Measurements from ENCODE around the gene THOC2.

THOC2 gene

DNA sequence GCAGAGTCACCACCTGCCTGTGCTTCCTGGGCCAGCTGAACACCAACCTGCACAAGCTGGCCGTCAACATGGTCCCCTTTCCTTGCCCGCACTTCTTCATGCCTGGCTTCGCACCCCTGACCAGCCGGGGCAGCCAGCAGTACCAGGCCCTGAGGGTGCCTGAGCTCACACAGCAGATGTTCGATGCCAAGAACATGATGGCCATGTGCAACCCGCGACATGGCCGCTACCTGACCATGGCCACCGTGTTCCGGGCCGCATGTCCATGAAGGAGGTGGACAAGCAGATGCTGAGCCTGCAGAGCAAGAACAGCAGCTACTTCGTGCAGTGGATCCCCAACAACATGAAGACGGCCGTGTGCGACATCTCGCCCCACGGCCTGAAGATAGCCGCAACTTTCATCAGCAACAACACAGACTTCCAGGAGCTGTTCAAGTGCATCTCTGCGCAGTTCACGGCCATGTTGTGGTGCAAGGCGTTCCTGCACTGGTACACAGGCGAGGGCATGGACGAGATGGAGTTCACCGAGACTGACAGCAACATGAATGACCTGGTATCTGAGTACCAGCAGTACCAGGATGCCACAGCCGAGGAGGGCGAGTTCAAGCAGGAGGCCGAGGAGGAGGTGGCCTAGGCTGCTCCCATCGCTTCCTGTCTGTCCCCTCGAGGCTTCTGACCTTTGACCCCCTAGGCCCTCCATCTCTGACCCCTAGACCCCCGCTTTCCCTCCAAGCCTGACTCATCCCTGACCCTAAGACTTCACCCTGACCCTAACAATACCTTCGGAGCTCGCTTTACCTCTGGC lies 170.3 kb downstream of the THOC2 start:
- DNase-seq: no peak

DNA sequence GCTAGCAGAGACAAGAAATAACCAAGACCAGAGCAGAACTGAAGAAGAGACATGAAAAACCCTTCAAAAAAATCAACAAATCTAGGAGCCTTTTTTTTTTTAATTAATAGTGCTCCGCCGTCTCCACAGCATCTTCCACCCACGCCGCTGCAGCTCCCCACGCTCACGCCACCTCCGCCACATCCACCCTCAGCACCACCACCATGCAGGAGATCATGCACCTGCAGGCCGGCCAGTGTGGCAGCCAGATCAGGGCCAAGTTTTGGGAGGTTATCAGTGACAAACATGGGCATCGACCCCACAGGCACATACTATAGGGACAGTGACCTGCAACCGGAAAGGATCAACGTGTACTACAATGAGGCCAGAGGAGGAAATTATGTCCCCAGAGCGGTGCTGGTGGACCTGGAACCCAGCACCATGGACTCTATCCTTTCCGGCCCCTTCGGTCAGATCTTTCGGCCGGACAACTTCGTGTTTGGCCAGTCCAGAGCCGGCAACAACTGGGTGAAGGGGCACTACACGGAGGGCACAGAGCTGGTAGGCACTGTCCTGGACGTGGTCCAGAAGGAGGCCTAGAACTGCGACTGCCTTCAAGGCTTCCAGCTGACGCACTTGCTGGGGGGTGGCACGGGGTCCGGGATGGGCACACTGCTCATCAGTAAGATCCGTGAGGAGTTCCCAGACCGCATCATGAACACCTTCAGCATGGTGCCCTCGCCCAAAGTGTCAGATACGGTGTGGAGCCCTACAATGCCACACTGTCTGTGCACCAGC lies 171.2 kb downstream of the THOC2 start:
- DNase-seq: no peak

DNA sequence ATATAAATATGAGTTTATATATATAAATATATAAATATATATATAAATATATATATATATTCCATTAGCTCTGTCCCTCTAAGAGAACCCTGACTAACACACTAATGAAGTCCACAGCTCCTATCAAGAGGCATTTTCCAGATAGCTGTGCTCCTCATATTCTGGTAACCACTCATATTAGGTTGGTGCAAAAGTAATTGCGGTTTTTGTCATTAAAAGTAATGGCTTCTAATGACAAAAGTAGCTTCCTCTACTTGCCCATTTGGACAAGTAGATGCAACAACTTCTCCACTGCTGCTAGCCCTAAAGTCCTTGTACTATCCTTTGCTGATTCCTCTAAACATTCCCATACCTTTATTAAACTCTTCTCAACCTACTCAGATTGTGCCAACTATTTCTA lies 182.0 kb downstream of the THOC2 start:
- DNase-seq: no peak

Measured in NCI-H2171 (cell line).